AG10803 (cell line): ENCODE data around the gene TRIP11.

Source experiments
- DNase-seq: peaks from one replicate; pipeline ENCODE4 v3.0.0; 2010; ENCODE audit warnings: low read depth
- H3K4me3 ChIP-seq: 2 replicates; pipeline ENCODE4 v1.5.1; 2011; ENCODE audit warnings: mild to moderate bottlenecking, low read length, control low read depth
- CTCF ChIP-seq: conservative IDR thresholded peaks from 2 replicates; pipeline ENCODE4 v1.5.1; 2011; ENCODE audit warnings: mild to moderate bottlenecking, low read length, control low read depth, inconsistent platforms

The TRIP11 gene

DNA sequence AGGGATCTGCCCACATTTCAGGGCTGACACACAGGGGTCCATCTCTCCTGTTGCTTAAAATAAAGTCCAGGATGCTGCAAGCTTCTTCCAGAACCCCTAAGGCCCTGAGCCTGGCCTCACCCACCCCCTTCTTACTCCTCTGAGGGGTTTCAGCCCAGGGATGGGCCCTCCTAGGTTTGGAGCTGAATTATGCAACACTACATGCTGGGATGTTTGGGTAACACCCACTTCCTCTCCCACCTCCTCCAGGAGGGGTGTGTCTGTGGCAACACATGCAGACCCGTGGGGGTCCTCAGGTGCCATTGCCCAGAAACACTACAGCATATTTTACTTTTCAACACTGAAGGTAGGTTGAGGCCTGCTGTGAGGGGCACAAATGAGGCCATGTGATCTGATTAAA is 97.7 kb downstream of the TRIP11 start:
- DNase-seq, result no peak
- no peak overlapping the region for H3K4me3 ChIP-seq
- no peak for TF ChIP-seq CTCF

DNA sequence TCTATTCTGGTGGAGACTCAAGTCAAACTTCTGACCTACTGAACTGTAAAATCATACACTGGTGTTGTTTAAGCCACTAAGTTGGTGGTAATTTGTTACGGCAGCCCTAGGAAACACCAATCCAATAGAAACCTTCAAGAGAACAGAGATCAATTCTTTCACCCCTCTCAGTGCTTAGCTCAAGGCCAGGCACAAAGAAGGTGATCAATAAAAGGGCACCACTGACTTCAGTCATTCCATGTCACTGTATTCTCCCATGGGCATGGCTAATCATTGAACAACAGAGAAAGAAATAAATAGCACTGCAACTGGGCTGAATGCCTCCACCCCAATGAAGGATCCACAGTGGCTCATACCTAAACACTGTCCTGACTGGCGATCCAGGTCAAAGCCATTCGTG is 99.7 kb downstream of the TRIP11 start:
- no peak for DNase-seq
- H3K4me3 ChIP-seq, result no peak overlapping the region
- no peak for TF ChIP-seq CTCF

- H3K4me3 ChIP-seq, result no peak overlapping the region
- no peak for DNase-seq
- no peak for TF ChIP-seq CTCF
These were observed 104.3 kb downstream of the TRIP11 start for GRCh38 chr14:91935586-91935985.

DNA sequence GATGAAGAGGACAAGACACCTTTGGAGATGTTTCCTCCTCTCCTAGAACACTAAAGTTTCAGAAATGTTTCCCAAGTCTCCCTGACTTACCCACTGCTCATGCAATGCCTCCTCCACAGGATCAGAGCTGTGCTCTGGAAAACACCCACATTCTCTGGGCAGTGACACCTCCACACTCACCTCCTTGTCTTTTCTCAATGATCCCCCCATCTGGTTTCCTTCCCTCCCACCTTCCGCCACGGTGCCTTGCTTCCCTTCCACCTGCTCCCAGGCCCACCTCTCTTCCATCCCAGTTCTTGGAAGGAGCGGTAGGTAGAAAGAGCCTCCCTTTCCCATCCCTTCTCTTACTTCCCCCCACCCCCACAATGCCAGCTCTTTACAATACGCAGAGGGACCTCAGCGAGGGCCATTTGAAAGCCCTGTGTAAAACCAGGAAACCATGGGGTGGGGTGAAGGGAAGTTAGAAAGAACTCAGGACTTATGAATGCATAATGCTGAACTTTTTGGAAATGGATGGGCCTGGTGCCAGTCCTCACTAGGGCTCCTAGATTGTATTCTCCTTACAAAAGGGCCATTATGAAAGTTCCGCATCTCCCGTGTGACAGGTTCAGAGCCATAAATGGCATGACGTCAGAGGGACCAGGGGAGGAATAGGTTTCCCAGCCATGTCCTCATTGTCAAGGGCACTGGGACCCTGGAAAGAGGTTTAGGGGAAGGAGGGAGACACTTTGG is 105.1 kb downstream of the TRIP11 start:
- H3K4me3 ChIP-seq, result no peak overlapping the region
- TF ChIP-seq CTCF, result no peak
- no peak for DNase-seq

- TF ChIP-seq CTCF, result no peak
- no peak for DNase-seq
- H3K4me3 ChIP-seq, result no peak overlapping the region
These were observed 108.3 kb downstream of the TRIP11 start for GRCh38 chr14:91931478-91932088.

GRCh38 chr14:91929700-91930099 is 110.2 kb downstream of the TRIP11 start:
- TF ChIP-seq CTCF, result no peak
- H3K4me3 ChIP-seq, result no peak overlapping the region
- DNase-seq, result peak; percentile 55

DNA sequence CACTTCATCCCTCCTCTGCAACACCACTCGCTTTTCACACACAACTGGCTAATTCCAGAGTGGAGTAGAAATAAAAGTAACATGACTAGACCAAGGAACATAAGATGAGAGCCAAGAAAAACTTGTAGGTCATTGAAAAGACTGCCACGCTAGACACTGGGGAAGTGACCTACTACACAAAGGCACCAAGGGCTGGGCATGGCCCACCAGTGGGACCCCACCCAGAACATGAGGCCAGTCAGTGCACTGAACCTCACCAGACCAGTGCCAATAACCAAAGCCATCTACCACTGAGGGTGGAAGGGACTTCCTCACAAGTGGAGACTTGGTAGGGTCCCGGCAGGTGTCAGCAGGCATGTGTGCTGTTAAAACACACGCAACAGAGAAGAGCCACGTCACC is 112.1 kb downstream of the TRIP11 start:
- H3K4me3 ChIP-seq, result no peak overlapping the region
- no peak for TF ChIP-seq CTCF

More for the DNA sequence above, 112.1 kb downstream of the TRIP11 start:
- DNase-seq, result no peak
